ENCODE data around the gene DEFB113. TPM values are rescaled to one million over a fixed set of nuclear protein-coding genes. Genes with fewer than 3 reads are reported as not detected.

Gene DEFB113
- total and polyA plus RNA-seq, 10 of the 15 experiments (the other 5 are each of a cell fraction or from before 2014, with no cell fraction given), result not detected

DNA sequence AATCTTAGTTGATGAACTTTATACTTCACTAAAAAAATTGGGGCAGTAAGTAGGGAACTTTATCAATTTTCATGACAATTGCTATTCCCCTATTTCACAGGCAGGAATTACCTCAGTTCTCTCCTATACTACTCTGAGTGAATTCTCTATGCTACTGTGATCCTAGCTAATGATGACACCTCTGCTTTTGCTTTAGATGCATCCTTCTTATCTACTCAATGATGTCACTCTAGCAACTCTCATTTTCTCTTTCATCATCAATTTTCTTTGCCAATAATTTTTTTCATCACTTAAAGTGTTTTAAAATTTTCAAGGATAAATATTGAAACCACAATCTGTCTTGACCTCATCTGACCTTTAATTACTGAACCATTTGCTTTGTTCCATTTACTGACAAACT is 13.6 kb downstream of the DEFB113 start:
- ChIA-PET RAD21 (ENCODE audit: unreplicated experiment) (no interaction called here), SMC1A (ENCODE audit: uncharacterized antibody, unreplicated experiment) (no interaction called here), CTCF (no interaction called here), POLR2A (no interaction called here)
- no TSS peak for BruUV-seq (replicated peaks)
- Histone ChIP-seq H3K9ac (ENCODE audit: control insufficient read depth, insufficient read depth, low read length) (no peak overlapping the region), H3K79me2 (ENCODE audit: control insufficient read depth, insufficient read depth, low read length) (no peaks in the 10 kb centered on the region), H3K4me3 (no peak overlapping the region), H3K27ac (ENCODE audit: control insufficient read depth, insufficient read depth) (no peak overlapping the region), H3K27me3 (replicated peaks in 1 of 2; ENCODE audit: control insufficient read depth in 2 of 2, insufficient read depth in 2 of 2, low read length in 1 of 2) (no peaks in the 10 kb centered on the region), H3K9me3 (replicated peaks; ENCODE audit: control insufficient read depth, insufficient read depth, low read length) (no peaks in the 10 kb centered on the region), H4K20me1 (ENCODE audit: control insufficient read depth, insufficient read depth) (no peaks in the 10 kb centered on the region), H3K36me3 (ENCODE audit: control insufficient read depth in 2 of 2, insufficient read depth in 2 of 2, low read length in 1 of 2) (no peaks in the 10 kb centered on the region), H3K4me2 (ENCODE audit: control insufficient read depth, insufficient read depth) (no peak overlapping the region), H2AFZ (ENCODE audit: control insufficient read depth, low read depth, low read length) (no peak overlapping the region), H3K4me1 (ENCODE audit: control insufficient read depth, insufficient read depth, low read length) (no peaks in the 10 kb centered on the region)
- ATAC-seq, result no peak
- intact Hi-C loops (cut with micrococcal nuclease; ENCODE audit: unreplicated experiment) (no loop called here), in situ Hi-C loops (cut with MboI) (no loop called here)
- FAIRE-seq, result no peak
- no peak for TF ChIP-seq NFXL1 (IDR thresholded peaks at IDR 0.05; ENCODE audit: borderline replicate concordance)
- TF ChIP-seq, protein P1, sequence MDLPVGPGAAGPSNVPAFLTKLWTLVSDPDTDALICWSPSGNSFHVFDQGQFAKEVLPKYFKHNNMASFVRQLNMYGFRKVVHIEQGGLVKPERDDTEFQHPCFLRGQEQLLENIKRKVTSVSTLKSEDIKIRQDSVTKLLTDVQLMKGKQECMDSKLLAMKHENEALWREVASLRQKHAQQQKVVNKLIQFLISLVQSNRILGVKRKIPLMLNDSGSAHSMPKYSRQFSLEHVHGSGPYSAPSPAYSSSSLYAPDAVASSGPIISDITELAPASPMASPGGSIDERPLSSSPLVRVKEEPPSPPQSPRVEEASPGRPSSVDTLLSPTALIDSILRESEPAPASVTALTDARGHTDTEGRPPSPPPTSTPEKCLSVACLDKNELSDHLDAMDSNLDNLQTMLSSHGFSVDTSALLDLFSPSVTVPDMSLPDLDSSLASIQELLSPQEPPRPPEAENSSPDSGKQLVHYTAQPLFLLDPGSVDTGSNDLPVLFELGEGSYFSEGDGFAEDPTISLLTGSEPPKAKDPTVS (IDR thresholded peaks at IDR 0.05; ENCODE audit: low read depth, low read length), result no peak
- no peak for TF ChIP-seq NFIC (IDR thresholded peaks at IDR 0.05; ENCODE audit: low read depth, low read length)
- TF ChIP-seq CEBPB (IDR thresholded peaks at IDR 0.05; ENCODE audit: borderline replicate concordance in 1 of 2, low read depth in 2 of 2, low read length in 2 of 2), result no peak
- no peak for TF ChIP-seq FOXM1 (IDR thresholded peaks at IDR 0.05; ENCODE audit: low read depth, low read length)
- no peak for TF ChIP-seq SMAD5 (IDR thresholded peaks at IDR 0.05; ENCODE audit: low read depth)
- TF ChIP-seq RCOR1 (conservative IDR thresholded peaks at IDR 0.05; ENCODE audit: low read depth, low read length), result no peak
- no peak for TF ChIP-seq RB1 (IDR thresholded peaks at IDR 0.05; ENCODE audit: borderline replicate concordance)
- no peak for TF ChIP-seq EGR1 (IDR thresholded peaks at IDR 0.05; ENCODE audit: borderline replicate concordance in 1 of 2, low read depth in 2 of 2, low read length in 2 of 2)
- DNase-seq (ENCODE audit: low read depth, low spot score), result no peak

Data from GM12878 (cell line).